ENCODE data around the gene TMEM115.

The TMEM115 gene

GRCh38 chr3:50325113-50325480, 34.2 kb downstream of the TMEM115 start:
- H3K27ac ChIP-seq = no peak overlapping the region

GRCh38 chr3:50324351-50325112, 34.8 kb downstream of the TMEM115 start:
- H3K27me3 ChIP-seq (ENCODE audit: control insufficient read depth, insufficient read depth, low read length) = no peaks in the 10 kb centered on the region
- no peak overlapping the region for H3K9ac ChIP-seq
- no peaks in the 10 kb centered on the region for H3K36me3 ChIP-seq (ENCODE audit: control insufficient read depth, insufficient read depth, low read length)
- H3K9me3 ChIP-seq (ENCODE audit: control insufficient read depth, low read length) = no peaks in the 10 kb centered on the region
- peaks cover 12% of the 10 kb centered on the region for H3K79me2 ChIP-seq
- H3K27ac ChIP-seq = peak overlapping the region; percentile 88
- peak overlapping the region; percentile 17 for H3K4me2 ChIP-seq (ENCODE audit: low read length)
- peak; percentile 89 for TF ChIP-seq CTCF (IDR thresholded peaks at IDR 0.05)
- no peak overlapping the region for H2AFZ ChIP-seq
- no peak overlapping the region for H3K4me3 ChIP-seq (ENCODE audit: low read depth, low read length)
- H3K4me1 ChIP-seq = peaks cover 26% of the 10 kb centered on the region

More at GRCh38 chr3:50325113-50325480, 34.2 kb downstream of the TMEM115 start:
- no peak for TF ChIP-seq CTCF (IDR thresholded peaks at IDR 0.05)
- no peak overlapping the region for H2AFZ ChIP-seq
- H3K4me1 ChIP-seq = peaks cover 26% of the 10 kb centered on the region
- H3K9me3 ChIP-seq (ENCODE audit: control insufficient read depth, low read length) = no peaks in the 10 kb centered on the region
- H3K4me3 ChIP-seq (ENCODE audit: low read depth, low read length) = no peak overlapping the region
- H3K27me3 ChIP-seq (ENCODE audit: control insufficient read depth, insufficient read depth, low read length) = no peaks in the 10 kb centered on the region
- H3K79me2 ChIP-seq = peaks cover 12% of the 10 kb centered on the region
- H3K36me3 ChIP-seq (ENCODE audit: control insufficient read depth, insufficient read depth, low read length) = no peaks in the 10 kb centered on the region
- H3K4me2 ChIP-seq (ENCODE audit: low read length) = no peak overlapping the region
- no peak overlapping the region for H3K9ac ChIP-seq

GRCh38 chr3:50323614-50324199, 35.6 kb downstream of the TMEM115 start:
- no peak overlapping the region for H2AFZ ChIP-seq
- H3K27ac ChIP-seq = peak overlapping the region; percentile 88
- peaks cover 33% of the 10 kb centered on the region for H3K4me1 ChIP-seq
- H3K9ac ChIP-seq = no peak overlapping the region
- H3K4me2 ChIP-seq (ENCODE audit: low read length) = peak overlapping the region; percentile 17
- no peaks in the 10 kb centered on the region for H3K9me3 ChIP-seq (ENCODE audit: control insufficient read depth, low read length)
- H3K27me3 ChIP-seq (ENCODE audit: control insufficient read depth, insufficient read depth, low read length) = no peaks in the 10 kb centered on the region
- H3K36me3 ChIP-seq (ENCODE audit: control insufficient read depth, insufficient read depth, low read length) = no peaks in the 10 kb centered on the region
- TF ChIP-seq CTCF (IDR thresholded peaks at IDR 0.05) = no peak
- H3K79me2 ChIP-seq = peaks cover 20% of the 10 kb centered on the region
- H3K4me3 ChIP-seq (ENCODE audit: low read depth, low read length) = no peak overlapping the region

GRCh38 chr3:50323092-50323600, 36.2 kb downstream of the TMEM115 start:
- Histone ChIP-seq H3K4me1 (peaks cover 29% of the 10 kb centered on the region), H3K4me3 (ENCODE audit: low read depth, low read length) (peak overlapping the region; percentile 89)

More at GRCh38 chr3:50323092-50323600, 36.2 kb downstream of the TMEM115 start:
- H3K79me2 ChIP-seq = peaks cover 20% of the 10 kb centered on the region
- TF ChIP-seq CTCF (IDR thresholded peaks at IDR 0.05) = no peak
- H3K36me3 ChIP-seq (ENCODE audit: control insufficient read depth, insufficient read depth, low read length) = no peaks in the 10 kb centered on the region
- H3K9ac ChIP-seq = no peak overlapping the region
- H3K9me3 ChIP-seq (ENCODE audit: control insufficient read depth, low read length) = no peaks in the 10 kb centered on the region
- H3K27me3 ChIP-seq (ENCODE audit: control insufficient read depth, insufficient read depth, low read length) = no peaks in the 10 kb centered on the region
- no peak overlapping the region for H3K4me2 ChIP-seq (ENCODE audit: low read length)
- H2AFZ ChIP-seq = no peak overlapping the region
- peak overlapping the region; percentile 88 for H3K27ac ChIP-seq

All from parathyroid adenoma (tissue), 2 donors.